SK-N-SH (cell line): ENCODE measurements around the gene WASL. TPM values are rescaled to one million over a fixed set of nuclear protein-coding genes. Genes with fewer than 3 reads are reported as not detected.
"Not testable (repeated sequence)": the region's sequence is repeated elsewhere in the genome, so short reads cannot be mapped to it uniquely, and the experiment has no call there.

Experiments used
- CTCF ChIA-PET: fragments of 300-600, 350-600 bp; formaldehyde crosslinking; extraction: SDS; loops from one replicate; lab custom pipeline; 2021; lab: Yijun Ruan, JAX
- POLR2A ChIA-PET: fragments of 350-600 bp; sonication (Branson Sonifier 250); formaldehyde crosslinking; extraction: SDS; loops from one replicate; lab custom pipeline; 2020; ENCODE audit warnings: antibody characterized with exemption, inconsistent platforms; lab: Yijun Ruan, JAX
- DNase-seq: peaks from one replicate; pipeline ENCODE4 v3.0.0; 2012
- H2AFZ ChIP-seq: fragments of 200-600 bp; sonication (generic); 2 replicates; pipeline ENCODE4 v1.8.1; 2016; ENCODE audit warnings: antibody characterized with exemption, mild to moderate bottlenecking, low read depth
- H3F3A ChIP-seq: fragments of 200-600 bp; sonication (generic); replicated peaks from 2 replicates; pipeline ENCODE3; 2016; ENCODE audit warnings: antibody characterized with exemption, mild to moderate bottlenecking; ENCODE audit not compliant: insufficient read depth
- H3K27ac ChIP-seq, 2 experiments: fragments of 200-500 bp in 1 of 2; fragments of 200-600 bp in 1 of 2; sonication (Bioruptor generic) in 1 of 2; sonication (generic), shearing (Covaris generic) in 1 of 2; 2 replicates each; pipeline versions ENCODE4 v1.5.1 to v1.6.1; 2014 to 2016; ENCODE audit warnings: low read depth in 2 of 2, inconsistent platforms in 1 of 2, low read length in 1 of 2, mild to moderate bottlenecking in 1 of 2, mixed read lengths in 1 of 2
- H3K27me3 ChIP-seq: fragments of 200-600 bp; sonication (generic), shearing (Covaris generic); 2 replicates; pipeline ENCODE4 v1.6.1; 2016; ENCODE audit warnings: mixed run types; ENCODE audit not compliant: insufficient read depth
- H3K36me3 ChIP-seq, 2 experiments: fragments of 200-500 bp in 1 of 2; fragments of 200-600 bp in 1 of 2; sonication (Bioruptor generic) in 1 of 2; sonication (generic) in 1 of 2; replicated peaks in 1 of 2; 2 replicates each; pipeline versions ENCODE3 to v1.5.1; 2014 to 2016; ENCODE audit warnings: low read length in 1 of 2, mild to moderate bottlenecking in 1 of 2; ENCODE audit not compliant: insufficient read depth in 2 of 2, control insufficient read depth in 1 of 2
- H3K4me1 ChIP-seq, 2 experiments: fragments of 200-500 bp in 1 of 2; fragments of 200-600 bp in 1 of 2; sonication (Bioruptor generic) in 1 of 2; sonication (generic), shearing (Covaris generic) in 1 of 2; 2 replicates each; pipeline versions ENCODE4 v1.5.1 to v1.6.1; 2014 to 2016; ENCODE audit warnings: low read depth in 1 of 2, low read length in 1 of 2, mixed run types in 1 of 2; ENCODE audit not compliant: insufficient read depth in 2 of 2, control insufficient read depth in 1 of 2
- H3K4me2 ChIP-seq: fragments of 200-600 bp; sonication (generic), shearing (Covaris generic); 2 replicates; pipeline ENCODE4 v1.6.1; 2017; ENCODE audit warnings: mixed run types
- H3K4me3 ChIP-seq, 2 experiments: fragments of 200-500 bp in 1 of 2; fragments of 200-600 bp in 1 of 2; sonication (Bioruptor generic) in 1 of 2; sonication (generic), shearing (Covaris generic) in 1 of 2; 2 replicates each; pipeline versions ENCODE4 v1.5.1 to v1.8.1; 2014 to 2016; ENCODE audit warnings: low read depth in 2 of 2, inconsistent platforms in 1 of 2, low read length in 1 of 2, mild to moderate bottlenecking in 1 of 2, mixed read lengths in 1 of 2, moderate library complexity in 1 of 2
- H3K79me2 ChIP-seq: fragments of 200-600 bp; sonication (generic); 2 replicates; pipeline ENCODE4 v1.8.1; 2017; ENCODE audit warnings: mild to moderate bottlenecking; ENCODE audit not compliant: insufficient read depth
- H3K9ac ChIP-seq: fragments of 200-600 bp; sonication (generic); 2 replicates; pipeline ENCODE4 v1.6.1; 2017; ENCODE audit warnings: mixed run types
- H3K9me2 ChIP-seq: fragments of 200-600 bp; sonication (generic); 2 replicates; pipeline ENCODE4 v1.6.1; 2017; ENCODE audit warnings: mixed run types
- H3K9me3 ChIP-seq: fragments of 200-600 bp; sonication (generic); 2 replicates; pipeline ENCODE4 v1.6.1; 2017; ENCODE audit warnings: mixed run types, mild to moderate bottlenecking, moderate library complexity
- H4K20me1 ChIP-seq: fragments of 200-600 bp; sonication (generic); 2 replicates; pipeline ENCODE4 v1.6.1; 2017; ENCODE audit warnings: mild to moderate bottlenecking, mixed run types; ENCODE audit not compliant: insufficient read depth
- CTCF ChIP-seq: fragments of 200-600 bp; sonication (generic); IDR thresholded peaks from 2 replicates; pipeline ENCODE4 v1.6.1; 2017; ENCODE audit warnings: antibody characterized with exemption, mild to moderate bottlenecking, moderate library complexity
- FOSL2 ChIP-seq: IDR thresholded peaks from 2 replicates; pipeline ENCODE4 v1.4.0; 2012; ENCODE audit warnings: low read depth, mild to moderate bottlenecking, moderate library complexity, borderline replicate concordance
- GABPA ChIP-seq: IDR thresholded peaks from 2 replicates; pipeline ENCODE4 v1.4.0; 2012; ENCODE audit warnings: low read depth, mild to moderate bottlenecking
- IRF3 ChIP-seq: fragments of 150-350 bp; IDR thresholded peaks from 2 replicates; pipeline ENCODE4 v1.6.1; 2016; ENCODE audit warnings: mild to moderate bottlenecking, low read depth, low read length
- MAX ChIP-seq: IDR thresholded peaks from 2 replicates; pipeline ENCODE4 v1.4.0; 2012; ENCODE audit warnings: low read depth
- NRF1 ChIP-seq: IDR thresholded peaks from 2 replicates; pipeline ENCODE4 v1.6.1; 2012; ENCODE audit warnings: low read depth, mild to moderate bottlenecking, low read length
- PBX3 ChIP-seq: IDR thresholded peaks from 2 replicates; pipeline ENCODE4; 2012
- POLR2AphosphoS5 ChIP-seq: IDR thresholded peaks from 2 replicates; pipeline ENCODE4 v1.6.1; 2012; ENCODE audit warnings: low read depth, low read length
- RAD21 ChIP-seq: IDR thresholded peaks from 2 replicates; pipeline ENCODE4 v1.6.1; 2012; ENCODE audit warnings: mild to moderate bottlenecking, low read length
- RXRA ChIP-seq: IDR thresholded peaks from 2 replicates; pipeline ENCODE4 v1.4.0; 2012; ENCODE audit warnings: low read depth, mild to moderate bottlenecking, borderline replicate concordance
- SMC3 ChIP-seq: IDR thresholded peaks from 2 replicates; pipeline ENCODE4 v1.6.1; 2012; ENCODE audit warnings: low read depth, low read length, improper control_type of control experiment
- TCF12 ChIP-seq: IDR thresholded peaks from 2 replicates; pipeline ENCODE4 v1.4.0; 2012
- WGBS: methylation state at CpG from one replicate; pipeline ENCODE4 v1.1.6; 2017; ENCODE audit warnings: low lambda C conversion rate; 5-methylcytosine and 5-hydroxymethylcytosine counted together
- polyA plus RNA-seq, 3 experiments: library from polyadenylated mRNA; depleted of rRNA; stranded (reverse); fragments of >200 nt; gene quantifications; 2 replicates each; pipeline ENCODE4 v1.2.3, GENCODE V29; 2012

WASL gene
- polyA plus RNA-seq, 1 of the 3 experiments (the other 2 are of a cell fraction) = 9.9 TPM

- no peaks in the 10 kb centered on the region for H3K9me3 ChIP-seq
- no peaks in the 10 kb centered on the region for H3K9me2 ChIP-seq
- H3F3A ChIP-seq = peaks cover 16% of the 10 kb centered on the region
- H4K20me1 ChIP-seq = no peaks in the 10 kb centered on the region
- H3K4me2 ChIP-seq = no peak overlapping the region
- no peak overlapping the region for H3K27ac ChIP-seq
- peak; percentile 72 for DNase-seq
- no peak overlapping the region; a peak in 1 of 4 replicates for H3K4me3 ChIP-seq
- H3K79me2 ChIP-seq = no peaks in the 10 kb centered on the region
- POLR2A ChIA-PET = no interaction called here
- WGBS = 48% methylated on average over 4 of the region's 4 CpGs
- H3K4me1 ChIP-seq = peaks cover 3 to 4% of the 10 kb centered on the region in 2 experiments; a peak in 2 of 4 replicates
- no peaks in the 10 kb centered on the region for H3K36me3 ChIP-seq
- H3K9ac ChIP-seq = no peak overlapping the region
- TF ChIP-seq SMC3 = peak; percentile 91
- TF ChIP-seq CTCF = peak; percentile 92
- TF ChIP-seq TCF12 = no peak
- peak; percentile 98 for TF ChIP-seq RAD21
- no peaks in the 10 kb centered on the region for H3K27me3 ChIP-seq
- no peak overlapping the region for H2AFZ ChIP-seq
- CTCF ChIA-PET = interaction anchor here (0.6 to 5.2 kb wide), 47 partner anchors 10 to 1150 kb away, joined by 3 to 61 read pairs (median 5); partner anchors contain the start of genes LMOD2 and NDUFA5
Observed at GRCh38 chr7:123635551-123636359, 113.0 kb downstream of the WASL start.

- H4K20me1 ChIP-seq, H3K9me2 ChIP-seq, H3K79me2 ChIP-seq, H3K9me3 ChIP-seq, H3K27me3 ChIP-seq, H3K9ac ChIP-seq, H3K4me3 ChIP-seq, H3K4me1 ChIP-seq, DNase-seq, H3K36me3 ChIP-seq, POLR2A ChIA-PET: not testable (repeated sequence)
- CTCF ChIA-PET = interaction anchor here (1.6 to 5.2 kb wide), 13 partner anchors 11 to 238 kb away, joined by 4 to 61 read pairs (median 17); no protein-coding TSS in a partner anchor
- Histone ChIP-seq H3F3A (peaks cover 16% of the 10 kb centered on the region), H2AFZ (peak overlapping the region; percentile 36; the same call in 1 of the 2 replicates), H3K4me2 (peak overlapping the region; percentile 67; the same call in 1 of the 2 replicates), H3K27ac (peak overlapping the region in 1 of 2 experiments; percentile 48; a peak in 1 of 4 replicates)
- WGBS = 71% methylated on average over 2 of the region's 2 CpGs
Observed at GRCh38 chr7:123634011-123634573, 114.7 kb downstream of the WASL start.

GRCh38 chr7:123633553-123633952 lies 115.2 kb downstream of the WASL start:
- ChIA-PET POLR2A (no interaction called here), CTCF (interaction anchor here (3.9 to 5.2 kb wide), 4 partner anchors 11 to 232 kb away, joined by 12 to 61 read pairs (median 30); no protein-coding TSS in a partner anchor)
- Histone ChIP-seq H3K79me2 (no peaks in the 10 kb centered on the region), H3K36me3 (no peaks in the 10 kb centered on the region), H3K27me3 (no peaks in the 10 kb centered on the region), H3K4me3 (no peak overlapping the region; a peak in 1 of 4 replicates), H3K9ac (no peak overlapping the region), H2AFZ (peak overlapping the region; percentile 36), H3K27ac (peak overlapping the region; percentile 1 to 48; a peak in 3 of 4 replicates), H3K9me2 (no peaks in the 10 kb centered on the region), H3F3A (peaks cover 16% of the 10 kb centered on the region), H3K9me3 (no peaks in the 10 kb centered on the region), H3K4me1 (peaks cover 4 to 11% of the 10 kb centered on the region in 2 experiments; a peak in 2 of 4 replicates), H4K20me1 (no peaks in the 10 kb centered on the region), H3K4me2 (peak overlapping the region; percentile 67)
- DNase-seq = peak; percentile 27
- WGBS = 49% methylated on average over 7 of the region's 7 CpGs
- peak; percentile 76 for TF ChIP-seq FOSL2
- TF ChIP-seq RXRA = peak; percentile 28; the same call in 1 of the 2 replicates
- no peak for TF ChIP-seq IRF3
- TF ChIP-seq NRF1 = no peak
- peak; percentile 61; the same call in 1 of the 2 replicates for TF ChIP-seq MAX
- peak; percentile 12; the same call in 1 of the 2 replicates for TF ChIP-seq PBX3
- TF ChIP-seq GABPA = no peak
- TF ChIP-seq POLR2AphosphoS5 = peak; percentile 15; the same call in 1 of the 2 replicates
